Activated CD8-positive, alpha-beta memory T cell treated with anti-CD3 and anti-CD28 coated beads, Interleukin-2, amount 50 U/mL, for 1 hour (primary cell): Measurements from ENCODE around the gene SMIM23.

Source experiments
- DNase-seq: peaks from one replicate; pipeline ENCODE4 v3.0.0-alpha.2; 2020; ENCODE audit errors: extremely low read depth

Gene SMIM23

DNA sequence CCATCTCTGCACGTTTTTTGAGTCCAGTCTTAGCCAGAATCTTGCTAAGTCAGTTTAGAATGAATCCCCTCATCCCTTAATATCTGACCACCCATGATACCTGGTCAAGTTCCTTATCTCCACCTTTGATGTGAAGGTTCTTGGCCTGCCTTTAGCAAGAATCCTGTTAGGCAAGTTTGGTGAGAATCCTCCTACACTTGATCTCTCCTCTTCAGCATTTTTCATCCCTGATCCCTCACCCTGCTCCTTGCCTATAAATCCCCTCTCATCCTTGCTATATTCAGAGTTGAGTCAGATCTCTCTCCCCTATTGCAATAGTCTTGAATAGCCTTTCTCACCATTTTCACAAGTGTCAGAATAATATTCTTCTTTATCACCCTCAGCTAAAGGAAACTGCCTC is 31.0 kb downstream of the SMIM23 start:
- DNase-seq = no peak

DNA sequence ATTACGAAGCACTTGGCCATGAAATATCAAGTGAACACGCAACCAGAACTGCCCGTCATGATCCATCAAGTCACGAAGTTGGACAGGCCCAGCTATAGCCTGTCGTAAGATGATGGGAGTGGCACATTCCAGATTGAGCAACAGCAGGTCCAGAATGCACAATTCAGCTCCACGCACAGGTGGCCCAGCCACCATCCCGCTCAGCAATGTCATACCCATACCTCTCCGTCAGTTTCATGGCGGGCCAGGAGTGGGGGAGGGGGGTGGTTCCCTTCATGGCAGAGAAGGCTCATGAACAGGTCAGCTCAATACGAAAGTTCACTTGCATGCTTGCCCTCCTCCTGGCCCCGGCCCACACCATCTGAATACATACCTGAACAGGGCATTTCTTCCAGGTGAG is 34.9 kb downstream of the SMIM23 start:
- DNase-seq = no peak

DNA sequence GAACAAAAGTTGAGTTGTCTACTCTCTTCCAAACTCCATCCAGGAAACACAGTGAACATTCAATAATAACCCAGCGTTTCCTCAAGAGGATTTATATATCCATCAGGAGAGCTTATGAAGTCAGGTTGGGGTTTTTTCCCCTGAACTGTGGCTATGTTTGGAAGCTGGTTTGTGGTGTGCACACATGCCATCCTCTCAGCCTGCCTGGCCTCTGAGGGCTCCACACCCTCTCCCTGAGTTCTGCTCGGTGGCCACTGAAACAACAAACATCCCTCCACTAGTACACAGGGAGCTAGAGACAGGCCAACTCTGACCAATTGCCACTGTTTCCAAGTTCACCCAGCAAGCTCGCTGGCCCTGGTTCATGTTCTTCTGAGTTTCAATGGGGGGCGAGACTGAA is 35.7 kb downstream of the SMIM23 start:
- no peak for DNase-seq

- no peak for DNase-seq
Measured at GRCh38 chr5:171823269-171823668, 37.7 kb downstream of the SMIM23 start.

DNA sequence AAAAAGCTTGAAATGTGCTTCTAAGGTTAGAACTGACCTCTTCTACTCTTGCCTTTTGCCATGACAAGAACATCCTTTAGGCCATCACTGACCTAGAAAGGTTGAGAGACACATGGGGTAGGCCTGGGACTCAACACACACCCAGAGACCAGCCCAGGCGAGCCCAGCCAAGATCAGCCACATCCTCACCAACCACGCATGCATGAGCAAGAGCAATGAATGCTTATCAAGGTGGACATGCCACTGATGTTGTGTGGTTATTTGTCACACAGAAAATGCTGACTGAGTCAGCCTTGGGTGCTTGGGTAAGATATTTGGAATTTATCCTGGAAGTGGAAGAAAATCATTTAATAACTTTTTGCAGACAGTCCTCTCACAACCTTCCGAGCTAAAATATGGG is 39.4 kb downstream of the SMIM23 start:
- no peak for DNase-seq

- DNase-seq = no peak
Measured at GRCh38 chr5:171826132-171826531, 40.5 kb downstream of the SMIM23 start.

DNA sequence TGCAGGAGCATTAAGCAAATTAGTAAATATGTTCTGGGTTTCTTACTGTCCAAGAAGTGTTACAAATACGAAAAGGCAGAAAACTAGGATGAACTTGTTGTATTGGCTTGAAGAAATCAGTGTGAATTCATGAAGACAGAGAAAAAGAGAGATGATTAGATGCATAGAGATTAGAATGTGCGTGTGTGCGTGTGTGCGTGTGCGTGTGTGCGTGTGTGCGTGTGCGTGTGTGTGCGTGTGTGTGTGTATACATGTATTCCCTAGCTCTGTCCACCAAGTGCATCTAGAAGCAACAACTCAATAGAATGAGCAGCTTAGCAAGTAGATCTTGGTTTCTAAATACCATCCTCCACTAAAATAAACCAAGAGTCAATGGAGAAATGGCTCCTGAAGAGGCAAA is 41.5 kb downstream of the SMIM23 start:
- DNase-seq = no peak

- no peak for DNase-seq
Measured at GRCh38 chr5:171830686-171831085, 45.1 kb downstream of the SMIM23 start.

- no peak for DNase-seq
Measured at GRCh38 chr5:171832775-171833174, 47.2 kb downstream of the SMIM23 start.

- DNase-seq = no peak
Measured at GRCh38 chr5:171834461-171834860, 48.8 kb downstream of the SMIM23 start.

DNA sequence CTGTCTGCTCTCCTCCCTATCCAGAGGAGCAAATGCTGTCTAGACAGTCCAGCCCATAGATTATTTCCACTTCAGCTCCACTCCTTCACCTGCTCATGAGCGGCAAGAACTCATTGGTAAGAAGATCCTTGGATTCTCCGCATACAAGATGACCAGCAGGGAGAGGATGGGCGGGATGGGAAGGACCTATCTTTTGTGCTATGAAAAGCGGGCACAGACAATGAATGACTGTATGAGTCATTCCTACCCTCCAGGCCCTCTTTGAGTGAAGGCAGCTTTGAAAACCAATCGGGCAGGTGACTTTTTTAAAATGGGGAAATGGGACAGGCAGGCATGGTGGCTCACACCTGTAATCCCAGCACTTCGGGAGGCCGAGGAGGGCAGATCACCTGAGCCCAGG is 49.4 kb downstream of the SMIM23 start:
- no peak for DNase-seq

DNA sequence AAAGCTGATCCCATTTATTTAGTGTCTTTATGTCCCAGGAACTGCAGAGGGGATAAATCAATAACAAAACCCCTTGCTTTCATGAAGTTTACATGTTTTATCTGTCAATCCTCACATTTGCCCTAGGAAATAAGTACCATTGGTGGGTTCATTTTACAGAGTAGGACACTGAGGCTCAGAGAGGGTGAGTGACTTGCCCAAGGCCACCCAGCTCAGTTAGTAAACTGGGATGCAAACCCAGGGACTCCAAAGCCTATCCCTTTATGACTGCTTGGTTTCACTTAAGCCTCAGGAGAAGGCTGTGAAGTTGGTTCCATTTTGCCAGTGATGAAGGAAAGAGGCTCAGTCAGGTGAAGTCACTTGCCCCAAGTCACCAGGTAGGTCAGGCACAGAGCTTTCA is 51.9 kb downstream of the SMIM23 start:
- DNase-seq = no peak

GRCh38 chr5:171838066-171838465 is 52.4 kb downstream of the SMIM23 start:
- DNase-seq = no peak

- no peak for DNase-seq
Measured at GRCh38 chr5:171839112-171839511, 53.5 kb downstream of the SMIM23 start.

- DNase-seq = no peak
Measured at GRCh38 chr5:171840066-171840465, 54.4 kb downstream of the SMIM23 start.
